Measurements from ENCODE around the gene PUS10. TPM values are rescaled to one million over a fixed set of nuclear protein-coding genes. Genes with fewer than 3 reads are reported as not detected.

The PUS10 gene
- total RNA-seq, result 7.1 and 8.2 TPM in 2 replicates
- long read RNA-seq, partial matches to known transcripts, result 3 of 12 reads
- long read RNA-seq, other reads (novel, unspliced or antisense), result 9 of 12 reads

GRCh38 chr2:61017556-61018317, at the start of gene PUS10, which contains the start of gene PEX13:
TSS of gene PUS10 (minus strand) at chr2:61018255. CDS start at chr2:61011890, 6,365 bp downstream.
TSS of gene PEX13 (plus strand) at chr2:61017720. CDS start at chr2:61017760, 40 bp downstream.
- TF ChIP-seq CTCF (IDR thresholded peaks at IDR 0.05; ENCODE audit: unreplicated experiment), result no peak
- Mint-ChIP-seq H3K4me3 (ENCODE audit: low read depth) (peak within 1 kb of the TSS; percentile 96), H3K4me1 (ENCODE audit: low read depth) (peaks cover 19% of the 10 kb centered on the region), H3K27ac (peak within 1 kb of the TSS; percentile 99), H3K27me3 (no peaks in the 10 kb centered on the region), H3K36me3 (ENCODE audit: insufficient read depth) (peaks cover 20% of the 10 kb centered on the region), H3K9me3 (ENCODE audit: low read depth) (peaks cover 3% of the 10 kb centered on the region)
- DNase-seq (ENCODE audit: low spot score, unreplicated experiment), result peak; percentile 47

GRCh38 chr2:61065714-61066709, 48.0 kb upstream of the PUS10 start, which contains the start of gene SANBR:
TSS of gene SANBR (plus strand) at chr2:61065871. CDS start at chr2:61070351, 4,480 bp downstream.
- Mint-ChIP-seq H3K36me3 (ENCODE audit: insufficient read depth) (peaks cover 4% of the 10 kb centered on the region), H3K27me3 (no peaks in the 10 kb centered on the region), H3K4me3 (ENCODE audit: low read depth) (peak within 1 kb of the TSS; percentile 98), H3K4me1 (ENCODE audit: low read depth) (peaks cover 12% of the 10 kb centered on the region), H3K27ac (peak within 1 kb of the TSS; percentile 99), H3K9me3 (ENCODE audit: low read depth) (no peaks in the 10 kb centered on the region)
- TF ChIP-seq CTCF (IDR thresholded peaks at IDR 0.05; ENCODE audit: unreplicated experiment), result no peak
- DNase-seq (ENCODE audit: low spot score, unreplicated experiment), result peak; percentile 84

- no peak for DNase-seq (ENCODE audit: low spot score, unreplicated experiment)
- no peak overlapping the region for H3K4me3 Mint-ChIP-seq (ENCODE audit: low read depth)
- peaks cover 9% of the 10 kb centered on the region for H3K4me1 Mint-ChIP-seq (ENCODE audit: low read depth)
- H3K27ac Mint-ChIP-seq, result no peak overlapping the region
- H3K36me3 Mint-ChIP-seq (ENCODE audit: insufficient read depth), result peaks cover 14% of the 10 kb centered on the region
- TF ChIP-seq CTCF (IDR thresholded peaks at IDR 0.05; ENCODE audit: unreplicated experiment), result no peak
- H3K9me3 Mint-ChIP-seq (ENCODE audit: low read depth), result no peaks in the 10 kb centered on the region
- no peaks in the 10 kb centered on the region for H3K27me3 Mint-ChIP-seq
Measured at GRCh38 chr2:61059382-61059781, 41.3 kb upstream of the PUS10 start.

GRCh38 chr2:61057562-61057961, 39.5 kb upstream of the PUS10 start:
- Mint-ChIP-seq H3K36me3 (ENCODE audit: insufficient read depth) (peaks cover 17% of the 10 kb centered on the region), H3K9me3 (ENCODE audit: low read depth) (no peaks in the 10 kb centered on the region), H3K4me1 (ENCODE audit: low read depth) (peaks cover 9% of the 10 kb centered on the region)

More at GRCh38 chr2:61057562-61057961, 39.5 kb upstream of the PUS10 start:
- H3K27ac Mint-ChIP-seq, result no peak overlapping the region
- DNase-seq (ENCODE audit: low spot score, unreplicated experiment), result no peak
- H3K27me3 Mint-ChIP-seq, result no peaks in the 10 kb centered on the region
- TF ChIP-seq CTCF (IDR thresholded peaks at IDR 0.05; ENCODE audit: unreplicated experiment), result no peak
- no peak overlapping the region for H3K4me3 Mint-ChIP-seq (ENCODE audit: low read depth)
